ENCODE measurements around the gene NYAP1.
A peak's percentile ranks its signal among the peaks of the same experiment; 100 is the strongest.

The NYAP1 gene

GRCh38 chr7:100478958-100479660 is 4.6 kb upstream of the NYAP1 start, which contains the start of gene TSC22D4 (continued):
- TF ChIP-seq MYNN (tag by site-specific recombination; IDR thresholded peaks at IDR 0.05; ENCODE audit: borderline replicate concordance) (no peak), ZNF292 (tag by site-specific recombination; IDR thresholded peaks at IDR 0.05; ENCODE audit: borderline replicate concordance, low read depth) (no peak), ZNF433 (tag by site-specific recombination; IDR thresholded peaks at IDR 0.05; ENCODE audit: low read depth) (no peak), ZNF362 (tag by site-specific recombination; IDR thresholded peaks at IDR 0.05) (no peak), ZNF302 (tag by site-specific recombination; IDR thresholded peaks at IDR 0.05; ENCODE audit: low read depth) (no peak), ZNF654 (tag by site-specific recombination; IDR thresholded peaks at IDR 0.05; ENCODE audit: low read depth) (no peak), BCL11B (tag by site-specific recombination; IDR thresholded peaks at IDR 0.05; ENCODE audit: low read depth) (peak; percentile 93), ZNF133 (tag by site-specific recombination; IDR thresholded peaks at IDR 0.05) (no peak), ZFP37 (tag by site-specific recombination; IDR thresholded peaks at IDR 0.05) (0 out of 2 replicates have a peak, but pooled peaks have one; percentile 52), ZNF140 (tag by site-specific recombination; IDR thresholded peaks at IDR 0.05) (no peak), ZNF2 (tag by site-specific recombination; IDR thresholded peaks at IDR 0.05) (peak; percentile 54; the same call in 1 of the 2 replicates), OVOL3 (tag by site-specific recombination; IDR thresholded peaks at IDR 0.05) (no peak), ZFHX2 (tag by site-specific recombination; conservative IDR thresholded peaks at IDR 0.05) (peak; percentile 94), ZNF449 (tag by site-specific recombination; IDR thresholded peaks at IDR 0.05) (no peak), SP7 (tag by site-specific recombination; IDR thresholded peaks at IDR 0.05) (peak; percentile 96), ELK4 (IDR thresholded peaks at IDR 0.05; ENCODE audit: borderline replicate concordance, low read depth, low read length) (no peak), ZNF23 (tag by site-specific recombination; IDR thresholded peaks at IDR 0.05; ENCODE audit: borderline replicate concordance) (no peak), ZNF580 (tag by site-specific recombination; IDR thresholded peaks at IDR 0.05) (peak; percentile 80), INSM2 (tag by site-specific recombination; IDR thresholded peaks at IDR 0.05) (peak; percentile 33; the same call in 1 of the 2 replicates), HOXD13 (CRISPR knock-in tag; IDR thresholded peaks at IDR 0.05; ENCODE audit: borderline replicate concordance) (no peak), ZBTB21 (tag by site-specific recombination; IDR thresholded peaks at IDR 0.05) (peak; percentile 71), ZNF274 (IDR thresholded peaks at IDR 0.05; ENCODE audit: low read length) (no peak), ZNF274 (tag by site-specific recombination; IDR thresholded peaks at IDR 0.05; ENCODE audit: borderline replicate concordance) (no peak), ZFP41 (tag by site-specific recombination; IDR thresholded peaks at IDR 0.05; ENCODE audit: borderline replicate concordance) (no peak), AEBP2 (tag by site-specific recombination; IDR thresholded peaks at IDR 0.05; ENCODE audit: borderline replicate concordance) (no peak), ZEB2 (tag by site-specific recombination; IDR thresholded peaks at IDR 0.05) (peak; percentile 97), ZSCAN18 (tag by site-specific recombination; IDR thresholded peaks at IDR 0.05) (peak; percentile 86), ZSCAN30 (tag by site-specific recombination; IDR thresholded peaks at IDR 0.05) (peak; percentile 97), HIC1 (tag by site-specific recombination; IDR thresholded peaks at IDR 0.05) (peak; percentile 84)
